HUES6 (cell line): ENCODE measurements around the gene SOX18.

Source experiments
- H3K27ac ChIP-seq: 2 replicates; pipeline ENCODE4 v1.7.0; 2013; ENCODE audit warnings: low read depth, mild to moderate bottlenecking, low read length, inconsistent platforms
- H3K27me3 ChIP-seq: 2 replicates; pipeline ENCODE4 v1.6.1; 2013; ENCODE audit warnings: low read length; ENCODE audit not compliant: control insufficient read depth, insufficient read depth
- H3K36me3 ChIP-seq: 2 replicates; pipeline ENCODE4 v1.6.1; 2013; ENCODE audit warnings: low read length; ENCODE audit not compliant: control insufficient read depth, insufficient read depth
- H3K4me1 ChIP-seq: 2 replicates; pipeline ENCODE4 v1.6.1; 2013; ENCODE audit warnings: low read length; ENCODE audit not compliant: control insufficient read depth, insufficient read depth
- H3K4me3 ChIP-seq: 2 replicates; pipeline ENCODE4 v1.5.1; 2013; ENCODE audit warnings: low read depth, low read length
- H3K9ac ChIP-seq: one replicate; pipeline ENCODE4 v1.6.1; 2013; ENCODE audit warnings: mild to moderate bottlenecking, low read length
- H3K9me3 ChIP-seq: 2 replicates; pipeline ENCODE4 v1.6.1; 2013; ENCODE audit warnings: low read depth, low read length; ENCODE audit not compliant: control insufficient read depth, insufficient read depth

SOX18 gene

GRCh38 chr20:64005394-64005793 lies 44.0 kb downstream of the SOX18 start:
- Histone ChIP-seq H3K4me1 (no peaks in the 10 kb centered on the region), H3K9me3 (peaks cover 5% of the 10 kb centered on the region; the same call in 1 of the 2 replicates), H3K27me3 (no peaks in the 10 kb centered on the region), H3K27ac (no peak overlapping the region), H3K9ac (no peak overlapping the region), H3K36me3 (peaks cover 76% of the 10 kb centered on the region), H3K4me3 (no peak overlapping the region)

- H3K27me3 ChIP-seq, result no peaks in the 10 kb centered on the region
- H3K4me3 ChIP-seq, result no peak overlapping the region
- H3K36me3 ChIP-seq, result peaks cover 78% of the 10 kb centered on the region
- H3K27ac ChIP-seq, result no peak overlapping the region
- H3K9ac ChIP-seq, result no peak overlapping the region
- peaks cover 5% of the 10 kb centered on the region; the same call in 1 of the 2 replicates for H3K9me3 ChIP-seq
- H3K4me1 ChIP-seq, result no peaks in the 10 kb centered on the region
Measured at GRCh38 chr20:64003960-64004725, 45.3 kb downstream of the SOX18 start.

- peaks cover 76% of the 10 kb centered on the region for H3K36me3 ChIP-seq
- H3K9ac ChIP-seq, result no peak overlapping the region
- no peaks in the 10 kb centered on the region for H3K9me3 ChIP-seq
- no peak overlapping the region for H3K4me3 ChIP-seq
- H3K4me1 ChIP-seq, result no peaks in the 10 kb centered on the region
- no peaks in the 10 kb centered on the region for H3K27me3 ChIP-seq
- no peak overlapping the region for H3K27ac ChIP-seq
Measured at GRCh38 chr20:64001607-64002011, 47.8 kb downstream of the SOX18 start.

DNA sequence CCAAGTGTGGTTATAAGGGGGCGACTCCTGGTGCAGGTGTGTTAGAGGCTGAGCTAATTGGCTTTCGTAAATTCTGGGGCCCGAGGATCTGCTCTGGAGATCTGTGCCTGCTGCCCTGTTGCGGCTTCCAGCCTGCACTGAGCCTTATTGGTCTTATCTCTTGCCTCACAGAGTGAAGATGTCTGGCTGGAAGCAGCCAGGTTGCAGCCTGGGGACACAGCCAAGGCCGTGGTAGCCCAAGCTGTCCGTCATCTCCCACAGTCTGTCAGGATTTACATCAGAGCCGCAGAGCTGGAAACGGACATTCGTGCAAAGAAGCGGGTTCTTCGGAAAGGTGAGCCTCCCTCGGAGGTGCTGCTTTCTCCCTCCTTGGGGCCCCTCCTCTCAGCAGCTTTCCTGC lies 48.5 kb downstream of the SOX18 start:
- Histone ChIP-seq H3K4me3 (no peak overlapping the region), H3K27me3 (no peaks in the 10 kb centered on the region), H3K27ac (no peak overlapping the region), H3K9me3 (no peaks in the 10 kb centered on the region), H3K9ac (no peak overlapping the region), H3K36me3 (peaks cover 79% of the 10 kb centered on the region), H3K4me1 (no peaks in the 10 kb centered on the region)
